CD14-positive monocyte (primary cell): ENCODE data around the gene JAKMIP2. TPM values are rescaled to one million over a fixed set of nuclear protein-coding genes. Genes with fewer than 3 reads are reported as not detected.

Experiments
- DNase-seq, 3 donors: peaks; one replicate each; pipeline ENCODE4 v3.0.0-alpha.2; 2011 to 2022
- H2AFZ ChIP-seq: 2 replicates; pipeline ENCODE4 v1.6.0; 2012; ENCODE audit warnings: mild to moderate bottlenecking, low read depth, low read length, inconsistent platforms; ENCODE audit not compliant: insufficient read depth, poor library complexity, severe bottlenecking
- H3K27ac ChIP-seq, 2 donors: 1 replicate in 1 of 2; 2 replicates in 1 of 2; pipeline ENCODE4 v1.5.1; 2012 to 2013; ENCODE audit warnings: low read length in 2 of 2, control low read depth in 1 of 2, inconsistent platforms in 1 of 2, low read depth in 1 of 2, mild to moderate bottlenecking in 1 of 2
- H3K27me3 ChIP-seq, 2 donors: one replicate each; pipeline versions ENCODE4 v1.6.0 to v1.6.1; 2011 to 2013; ENCODE audit warnings: low read length in 2 of 2; ENCODE audit not compliant: control insufficient read depth in 2 of 2, insufficient read depth in 2 of 2
- H3K36me3 ChIP-seq, 2 donors: replicated peaks in 1 of 2; 1 replicate in 1 of 2; 2 replicates in 1 of 2; pipeline versions ENCODE4 v1.5.1 to v1.6.1; 2012 to 2013; ENCODE audit warnings: low read length in 2 of 2, control low read depth in 1 of 2, inconsistent platforms in 1 of 2, mild to moderate bottlenecking in 1 of 2; ENCODE audit not compliant: insufficient read depth in 2 of 2, control insufficient read depth in 1 of 2
- H3K4me1 ChIP-seq, 2 donors: 1 replicate in 1 of 2; 2 replicates in 1 of 2; pipeline versions ENCODE4 v1.5.1 to v1.6.1; 2012 to 2013; ENCODE audit warnings: low read length in 2 of 2, control low read depth in 1 of 2, inconsistent platforms in 1 of 2, mild to moderate bottlenecking in 1 of 2, moderate library complexity in 1 of 2; ENCODE audit not compliant: insufficient read depth in 2 of 2, control insufficient read depth in 1 of 2
- H3K4me2 ChIP-seq: replicated peaks from 2 replicates; pipeline ENCODE3; 2012; ENCODE audit warnings: low read length, moderate library complexity, mild to moderate bottlenecking; ENCODE audit not compliant: poor library complexity, severe bottlenecking; ENCODE audit errors: extremely low read depth
- H3K4me3 ChIP-seq, 3 experiments: fragments of 200-600 bp in 1 of 3; sonication (generic) in 1 of 3; replicated peaks in 1 of 3; 1 replicate in 2 of 3; 2 replicates in 1 of 3; pipeline ENCODE4 v1.5.1; 2011 to 2013; ENCODE audit warnings: low read length in 3 of 3, mild to moderate bottlenecking in 3 of 3, control low read depth in 2 of 3, low read depth in 2 of 3, inconsistent platforms in 1 of 3, moderate library complexity in 1 of 3
- H3K79me2 ChIP-seq: 2 replicates; pipeline ENCODE4 v1.6.0; 2012; ENCODE audit warnings: mild to moderate bottlenecking, control low read depth, inconsistent platforms, low read length, moderate library complexity; ENCODE audit not compliant: insufficient read depth
- H3K9ac ChIP-seq: 2 replicates; pipeline ENCODE4 v1.6.0; 2017; ENCODE audit warnings: low read length, mild to moderate bottlenecking; ENCODE audit not compliant: insufficient read depth, poor library complexity, severe bottlenecking
- H3K9me3 ChIP-seq, 2 donors: replicated peaks in 1 of 2; 1 replicate in 1 of 2; 2 replicates in 1 of 2; pipeline versions ENCODE4 v1.5.1 to v1.6.1; 2012 to 2013; ENCODE audit warnings: low read length in 2 of 2, control low read depth in 1 of 2; ENCODE audit not compliant: control insufficient read depth in 1 of 2, insufficient read depth in 1 of 2
- H4K20me1 ChIP-seq: 2 replicates; pipeline ENCODE4 v1.6.0; 2012; ENCODE audit warnings: mild to moderate bottlenecking, low read length, control low read depth, moderate library complexity; ENCODE audit not compliant: insufficient read depth
- H3K27ac Mint-ChIP-seq, 7 donors: one replicate each; pipeline ENCODE4 v1.8.0; 2020; ENCODE audit warnings: mild to moderate bottlenecking in 7 of 7, mixed read lengths in 7 of 7, moderate library complexity in 6 of 7, inconsistent platforms in 2 of 7
- H3K27me3 Mint-ChIP-seq, 3 donors: one replicate each; pipeline ENCODE4 v1.8.0; 2021 to 2022; ENCODE audit warnings: low read depth in 3 of 3, mild to moderate bottlenecking in 3 of 3, mixed read lengths in 3 of 3, moderate library complexity in 3 of 3, inconsistent platforms in 1 of 3
- H3K36me3 Mint-ChIP-seq, 2 donors: one replicate each; pipeline ENCODE4 v1.8.0; 2020; ENCODE audit warnings: mixed read lengths in 2 of 2, inconsistent platforms in 1 of 2, mild to moderate bottlenecking in 1 of 2
- H3K4me1 Mint-ChIP-seq: one replicate; pipeline ENCODE4 v1.8.0; 2020; ENCODE audit warnings: mild to moderate bottlenecking, mixed read lengths
- H3K4me3 Mint-ChIP-seq, 2 donors: one replicate each; pipeline ENCODE4 v1.8.0; 2020; ENCODE audit warnings: mild to moderate bottlenecking in 2 of 2, mixed read lengths in 2 of 2, moderate library complexity in 1 of 2
- H3K9me3 Mint-ChIP-seq, 7 donors: one replicate each; pipeline ENCODE4 v1.8.0; 2020 to 2022; ENCODE audit warnings: mixed read lengths in 7 of 7, mild to moderate bottlenecking in 6 of 7, moderate library complexity in 6 of 7, inconsistent platforms in 2 of 7
- WGBS: methylation state at CpG from one replicate; pipeline ENCODE4 v1.1.5; 2013; ENCODE audit warnings: missing lambda C conversion rate; ENCODE audit not compliant: insufficient coverage; 5-methylcytosine and 5-hydroxymethylcytosine counted together
- intact Hi-C, 2 donors: fragments of 100-400 bp; cut with micrococcal nuclease; formaldehyde crosslinking; loops; one replicate each; pipeline versions ENCODE4 v1.15.0 to v1.15.1; 2023
- polyA plus RNA-seq, 3 donors: library from polyadenylated mRNA; depleted of rRNA in 1 of 3; unstranded in 2 of 3; stranded (reverse) in 1 of 3; fragments of 300-500 nt in 2 of 3; fragments of >200 nt in 1 of 3; fragmentation: Illumina TruSeq in 2 of 3; gene quantifications; 1 replicate in 2 of 3; 2 replicates in 1 of 3; pipeline ENCODE4 v1.2.3, GENCODE V29; 2012 to 2021
- TF ChIP-seq, protein P1 (sequence below): fragments of 200-600 bp; IDR thresholded peaks from one replicate; pipeline ENCODE4 v1.8.0; 2022; ENCODE audit warnings: antibody characterized with exemption, mild to moderate bottlenecking

JAKMIP2 gene
- polyA plus RNA-seq, 3 donors: 0.02 TPM; not detected in 2

DNA sequence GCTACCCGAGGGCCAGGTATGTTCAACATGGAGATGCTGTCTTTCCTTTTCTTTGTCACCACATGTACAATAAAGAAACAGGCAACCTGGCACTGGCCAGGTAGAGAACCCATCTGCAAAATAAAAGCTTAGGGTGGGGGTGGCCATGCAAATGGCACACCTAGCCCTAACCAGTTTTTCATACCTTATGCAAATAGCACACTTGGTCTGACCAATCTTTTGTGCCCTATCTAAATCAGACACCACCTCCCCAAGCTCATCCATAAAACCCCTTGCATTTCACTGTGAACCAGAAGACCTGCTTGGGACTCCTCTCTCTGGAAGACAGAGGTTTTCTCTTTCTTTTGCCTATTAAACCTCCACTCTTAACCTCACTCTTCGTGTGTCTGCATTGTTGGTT is 33.9 kb downstream of the JAKMIP2 start:
- Histone ChIP-seq H3K79me2 (no peaks in the 10 kb centered on the region), H2AFZ (no peak overlapping the region), H3K27ac (no peak overlapping the region), H3K9ac (no peak overlapping the region), H3K36me3 (no peaks in the 10 kb centered on the region), H3K4me1 (no peaks in the 10 kb centered on the region), H4K20me1 (no peaks in the 10 kb centered on the region), H3K4me3 (no peak overlapping the region), H3K9me3 (no peaks in the 10 kb centered on the region), H3K4me2 (no peak overlapping the region), H3K27me3 (no peaks in the 10 kb centered on the region)
- H3K36me3 Mint-ChIP-seq: no peaks in the 10 kb centered on the region
- no peak for DNase-seq
- H3K27ac Mint-ChIP-seq: no peak overlapping the region
- H3K4me1 Mint-ChIP-seq: no peaks in the 10 kb centered on the region
- intact Hi-C loops: no loop called here
- TF ChIP-seq, protein P1, sequence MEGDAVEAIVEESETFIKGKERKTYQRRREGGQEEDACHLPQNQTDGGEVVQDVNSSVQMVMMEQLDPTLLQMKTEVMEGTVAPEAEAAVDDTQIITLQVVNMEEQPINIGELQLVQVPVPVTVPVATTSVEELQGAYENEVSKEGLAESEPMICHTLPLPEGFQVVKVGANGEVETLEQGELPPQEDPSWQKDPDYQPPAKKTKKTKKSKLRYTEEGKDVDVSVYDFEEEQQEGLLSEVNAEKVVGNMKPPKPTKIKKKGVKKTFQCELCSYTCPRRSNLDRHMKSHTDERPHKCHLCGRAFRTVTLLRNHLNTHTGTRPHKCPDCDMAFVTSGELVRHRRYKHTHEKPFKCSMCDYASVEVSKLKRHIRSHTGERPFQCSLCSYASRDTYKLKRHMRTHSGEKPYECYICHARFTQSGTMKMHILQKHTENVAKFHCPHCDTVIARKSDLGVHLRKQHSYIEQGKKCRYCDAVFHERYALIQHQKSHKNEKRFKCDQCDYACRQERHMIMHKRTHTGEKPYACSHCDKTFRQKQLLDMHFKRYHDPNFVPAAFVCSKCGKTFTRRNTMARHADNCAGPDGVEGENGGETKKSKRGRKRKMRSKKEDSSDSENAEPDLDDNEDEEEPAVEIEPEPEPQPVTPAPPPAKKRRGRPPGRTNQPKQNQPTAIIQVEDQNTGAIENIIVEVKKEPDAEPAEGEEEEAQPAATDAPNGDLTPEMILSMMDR: no peak
- H3K9me3 Mint-ChIP-seq: peaks cover 0 to 4% (median 0%) of the 10 kb centered on the region in 7 donors
- WGBS: no CpG with 5 or more reads among the region's 2 CpGs
- no peak overlapping the region for H3K4me3 Mint-ChIP-seq
- peaks cover 0 to 3% (median 0%) of the 10 kb centered on the region in 3 donors for H3K27me3 Mint-ChIP-seq

DNA sequence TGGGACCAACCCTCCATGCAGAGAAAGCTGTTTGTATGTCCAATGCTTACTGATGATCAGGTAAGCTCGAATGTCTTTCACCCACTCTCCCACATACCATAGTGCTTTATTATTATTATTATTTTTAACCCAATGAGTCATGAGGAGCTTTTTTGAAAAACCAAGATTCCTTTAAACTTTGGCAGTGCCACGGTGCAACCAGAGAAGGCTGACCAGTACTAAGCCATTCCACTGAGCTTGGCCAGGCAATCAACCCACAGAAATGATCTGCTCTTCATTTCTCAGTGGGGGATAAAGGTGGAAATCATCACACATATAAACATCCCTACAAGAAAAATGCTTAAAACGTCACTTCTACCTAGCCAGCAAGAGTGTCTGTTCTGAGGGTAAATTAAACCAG is 35.5 kb downstream of the JAKMIP2 start:
- Histone ChIP-seq H3K27ac (no peak overlapping the region), H2AFZ (no peak overlapping the region), H3K4me1 (no peaks in the 10 kb centered on the region), H3K4me2 (no peak overlapping the region), H3K9me3 (no peaks in the 10 kb centered on the region), H4K20me1 (no peaks in the 10 kb centered on the region), H3K27me3 (no peaks in the 10 kb centered on the region), H3K79me2 (no peaks in the 10 kb centered on the region), H3K4me3 (no peak overlapping the region), H3K36me3 (no peaks in the 10 kb centered on the region), H3K9ac (no peak overlapping the region)
- intact Hi-C loops: no loop called here
- Mint-ChIP-seq H3K27ac (no peak overlapping the region), H3K36me3 (no peaks in the 10 kb centered on the region), H3K4me1 (no peaks in the 10 kb centered on the region), H3K27me3 (peaks cover 0 to 3% (median 0%) of the 10 kb centered on the region in 3 donors), H3K4me3 (no peak overlapping the region), H3K9me3 (peaks cover 0 to 4% (median 0%) of the 10 kb centered on the region in 7 donors)
- WGBS: 67% methylated on average over 1 of the region's 3 CpGs
- DNase-seq: no peak
- TF ChIP-seq, protein P1: no peak
